Stimulated activated memory B cell treated with anti-CD40 and anti-IgM and Interleukin-4, amounts not matched to agents 10 μg/mL and 1 μg/mL and 100 μg/mL, for 72 hours (primary cell): ENCODE results near the gene STIM1.

Experiments used
- ATAC-seq: fragments of 150-1000 bp; cut with Tn5 transposase; 2 replicates; pipeline ENCODE4 v1.10.0; 2021
- H3K27ac Mint-ChIP-seq: one replicate; pipeline ENCODE4 v1.8.0; 2022; ENCODE audit warnings: mild to moderate bottlenecking, mixed read lengths
- H3K27me3 Mint-ChIP-seq: one replicate; pipeline ENCODE4 v1.8.0; 2022; ENCODE audit warnings: mixed read lengths
- H3K36me3 Mint-ChIP-seq: one replicate; pipeline ENCODE4 v1.8.0; 2022; ENCODE audit warnings: mixed read lengths
- H3K4me1 Mint-ChIP-seq: one replicate; pipeline ENCODE4 v1.8.0; 2022; ENCODE audit warnings: mixed read lengths
- H3K4me3 Mint-ChIP-seq: one replicate; pipeline ENCODE4 v1.8.0; 2022; ENCODE audit warnings: mild to moderate bottlenecking, moderate library complexity, mixed read lengths
- H3K9me3 Mint-ChIP-seq: one replicate; pipeline ENCODE4 v1.8.0; 2022; ENCODE audit warnings: mixed read lengths

The STIM1 gene

GRCh38 chr11:4064278-4064955 is 209.0 kb downstream of the STIM1 start:
- H3K9me3 Mint-ChIP-seq = no peaks in the 10 kb centered on the region
- no peak overlapping the region for H3K27ac Mint-ChIP-seq
- no peaks in the 10 kb centered on the region for H3K27me3 Mint-ChIP-seq
- ATAC-seq = no peak
- peaks cover 2% of the 10 kb centered on the region for H3K36me3 Mint-ChIP-seq
- peaks cover 43% of the 10 kb centered on the region for H3K4me1 Mint-ChIP-seq
- H3K4me3 Mint-ChIP-seq = no peak overlapping the region

GRCh38 chr11:4065086-4065485 is 209.6 kb downstream of the STIM1 start:
- ATAC-seq = no peak
- no peak overlapping the region for H3K4me3 Mint-ChIP-seq
- peaks cover 43% of the 10 kb centered on the region for H3K4me1 Mint-ChIP-seq
- H3K9me3 Mint-ChIP-seq = no peaks in the 10 kb centered on the region
- no peak overlapping the region for H3K27ac Mint-ChIP-seq
- H3K27me3 Mint-ChIP-seq = no peaks in the 10 kb centered on the region
- H3K36me3 Mint-ChIP-seq = no peaks in the 10 kb centered on the region

GRCh38 chr11:4065601-4066377 is 210.3 kb downstream of the STIM1 start:
- ATAC-seq = no peak
- H3K36me3 Mint-ChIP-seq = peaks cover 5% of the 10 kb centered on the region
- H3K27me3 Mint-ChIP-seq = no peaks in the 10 kb centered on the region
- peak overlapping the region; percentile 7 for H3K27ac Mint-ChIP-seq
- H3K9me3 Mint-ChIP-seq = no peaks in the 10 kb centered on the region
- H3K4me3 Mint-ChIP-seq = no peak overlapping the region
- H3K4me1 Mint-ChIP-seq = peaks cover 43% of the 10 kb centered on the region

- H3K27me3 Mint-ChIP-seq = no peaks in the 10 kb centered on the region
- H3K27ac Mint-ChIP-seq = peak overlapping the region; percentile 7
- H3K9me3 Mint-ChIP-seq = no peaks in the 10 kb centered on the region
- peaks cover 43% of the 10 kb centered on the region for H3K4me1 Mint-ChIP-seq
- no peak for ATAC-seq
- peaks cover 9% of the 10 kb centered on the region for H3K36me3 Mint-ChIP-seq
- H3K4me3 Mint-ChIP-seq = no peak overlapping the region
These were observed 211.4 kb downstream of the STIM1 start for GRCh38 chr11:4066910-4067309.

- Mint-ChIP-seq H3K4me3 (no peak overlapping the region), H3K36me3 (peaks cover 12% of the 10 kb centered on the region), H3K9me3 (no peaks in the 10 kb centered on the region), H3K4me1 (peaks cover 50% of the 10 kb centered on the region), H3K27ac (peak overlapping the region; percentile 72), H3K27me3 (no peaks in the 10 kb centered on the region)
- ATAC-seq = no peak
These were observed 213.5 kb downstream of the STIM1 start for GRCh38 chr11:4068962-4069361.

- Mint-ChIP-seq H3K9me3 (no peaks in the 10 kb centered on the region), H3K4me1 (peaks cover 35% of the 10 kb centered on the region), H3K27ac (peak overlapping the region; percentile 15), H3K27me3 (no peaks in the 10 kb centered on the region), H3K4me3 (no peak overlapping the region), H3K36me3 (peaks cover 19% of the 10 kb centered on the region)
- ATAC-seq = no peak
These were observed 215.9 kb downstream of the STIM1 start for GRCh38 chr11:4071325-4071724.

GRCh38 chr11:4071914-4072313 is 216.4 kb downstream of the STIM1 start:
- Mint-ChIP-seq H3K4me1 (peaks cover 29% of the 10 kb centered on the region), H3K27ac (no peak overlapping the region), H3K9me3 (no peaks in the 10 kb centered on the region), H3K36me3 (peaks cover 19% of the 10 kb centered on the region), H3K27me3 (no peaks in the 10 kb centered on the region), H3K4me3 (no peak overlapping the region)
- ATAC-seq = no peak

GRCh38 chr11:4072668-4073285 is 217.3 kb downstream of the STIM1 start:
- peaks cover 23% of the 10 kb centered on the region for H3K36me3 Mint-ChIP-seq
- no peaks in the 10 kb centered on the region for H3K27me3 Mint-ChIP-seq
- no peaks in the 10 kb centered on the region for H3K9me3 Mint-ChIP-seq
- peaks cover 22% of the 10 kb centered on the region for H3K4me1 Mint-ChIP-seq
- H3K4me3 Mint-ChIP-seq = no peak overlapping the region
- ATAC-seq = peak; percentile 59
- no peak overlapping the region for H3K27ac Mint-ChIP-seq

GRCh38 chr11:4074266-4074665 is 218.8 kb downstream of the STIM1 start:
- no peak overlapping the region for H3K4me3 Mint-ChIP-seq
- no peaks in the 10 kb centered on the region for H3K27me3 Mint-ChIP-seq
- peaks cover 8% of the 10 kb centered on the region for H3K4me1 Mint-ChIP-seq
- ATAC-seq = no peak
- no peaks in the 10 kb centered on the region for H3K9me3 Mint-ChIP-seq
- peaks cover 24% of the 10 kb centered on the region for H3K36me3 Mint-ChIP-seq
- H3K27ac Mint-ChIP-seq = no peak overlapping the region

- Mint-ChIP-seq H3K4me1 (peaks cover 7% of the 10 kb centered on the region), H3K36me3 (peaks cover 30% of the 10 kb centered on the region), H3K27me3 (no peaks in the 10 kb centered on the region), H3K9me3 (no peaks in the 10 kb centered on the region), H3K27ac (no peak overlapping the region), H3K4me3 (no peak overlapping the region)
- no peak for ATAC-seq
These were observed 221.3 kb downstream of the STIM1 start for GRCh38 chr11:4076774-4077173.

GRCh38 chr11:4083198-4083597 is 227.7 kb downstream of the STIM1 start:
- H3K27ac Mint-ChIP-seq = peak overlapping the region; percentile 39
- H3K4me3 Mint-ChIP-seq = no peak overlapping the region
- no peaks in the 10 kb centered on the region for H3K27me3 Mint-ChIP-seq
- H3K4me1 Mint-ChIP-seq = peaks cover 10% of the 10 kb centered on the region
- no peaks in the 10 kb centered on the region for H3K9me3 Mint-ChIP-seq
- H3K36me3 Mint-ChIP-seq = peaks cover 69% of the 10 kb centered on the region
- ATAC-seq = no peak

- Mint-ChIP-seq H3K27me3 (no peaks in the 10 kb centered on the region), H3K4me3 (no peak overlapping the region), H3K4me1 (peaks cover 10% of the 10 kb centered on the region), H3K9me3 (no peaks in the 10 kb centered on the region), H3K27ac (peak overlapping the region; percentile 50), H3K36me3 (peaks cover 69% of the 10 kb centered on the region)
- ATAC-seq = no peak
These were observed 229.1 kb downstream of the STIM1 start for GRCh38 chr11:4084406-4085125.

- peak overlapping the region; percentile 50 for H3K27ac Mint-ChIP-seq
- no peaks in the 10 kb centered on the region for H3K9me3 Mint-ChIP-seq
- no peak overlapping the region for H3K4me3 Mint-ChIP-seq
- peaks cover 69% of the 10 kb centered on the region for H3K36me3 Mint-ChIP-seq
- peaks cover 17% of the 10 kb centered on the region for H3K4me1 Mint-ChIP-seq
- no peak for ATAC-seq
- no peaks in the 10 kb centered on the region for H3K27me3 Mint-ChIP-seq
These were observed 230.1 kb downstream of the STIM1 start for GRCh38 chr11:4085575-4085974.

- Mint-ChIP-seq H3K4me1 (peaks cover 17% of the 10 kb centered on the region), H3K4me3 (no peak overlapping the region)
These were observed 231.3 kb downstream of the STIM1 start for GRCh38 chr11:4086575-4087353.

More at GRCh38 chr11:4086575-4087353, 231.3 kb downstream of the STIM1 start:
- Mint-ChIP-seq H3K36me3 (peaks cover 71% of the 10 kb centered on the region), H3K9me3 (no peaks in the 10 kb centered on the region), H3K27me3 (no peaks in the 10 kb centered on the region), H3K27ac (no peak overlapping the region)
- no peak for ATAC-seq
